ENCODE data around the gene PPM1D. TPM values are rescaled to one million over a fixed set of nuclear protein-coding genes. Genes with fewer than 3 reads are reported as not detected.
"Not testable (repeated sequence)": the region's sequence is repeated elsewhere in the genome, so short reads cannot be mapped to it uniquely, and the experiment has no call there.

The PPM1D gene
- total RNA-seq, 1 experiment from 2014 or later: 9.8 TPM

DNA sequence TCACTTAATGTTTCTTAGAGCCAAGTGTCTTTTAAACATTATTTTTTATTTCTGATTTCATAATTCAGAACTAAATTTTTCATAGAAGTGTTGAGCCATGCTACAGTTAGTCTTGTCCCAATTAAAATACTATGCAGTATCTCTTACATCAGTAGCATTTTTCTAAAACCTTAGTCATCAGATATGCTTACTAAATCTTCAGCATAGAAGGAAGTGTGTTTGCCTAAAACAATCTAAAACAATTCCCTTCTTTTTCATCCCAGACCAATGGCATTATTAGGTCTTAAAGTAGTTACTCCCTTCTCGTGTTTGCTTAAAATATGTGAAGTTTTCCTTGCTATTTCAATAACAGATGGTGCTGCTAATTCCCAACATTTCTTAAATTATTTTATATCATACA lies 64.0 kb downstream of the PPM1D start:
- DNase-seq (ENCODE audit: low read depth): no peak

DNA sequence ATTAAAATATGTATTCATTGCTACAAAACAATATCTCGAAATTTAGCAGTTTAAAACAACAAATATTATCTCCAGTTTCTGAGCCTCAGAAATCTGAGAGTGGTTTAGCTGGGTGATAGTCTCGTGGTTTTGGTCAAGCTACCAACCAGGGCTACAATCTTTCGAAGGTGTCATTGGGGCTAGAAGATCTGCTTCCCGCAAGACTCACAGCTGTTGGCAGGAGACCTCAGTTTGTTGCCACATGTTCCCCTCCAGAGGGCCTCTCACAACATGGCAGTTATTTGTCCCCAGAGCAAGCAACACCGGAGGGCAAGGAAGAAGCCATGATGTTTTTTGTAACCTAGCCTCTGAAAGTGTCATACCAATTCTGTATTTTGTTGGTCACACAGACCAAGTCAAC lies 65.6 kb downstream of the PPM1D start:
- no peak for DNase-seq (ENCODE audit: low read depth)

DNA sequence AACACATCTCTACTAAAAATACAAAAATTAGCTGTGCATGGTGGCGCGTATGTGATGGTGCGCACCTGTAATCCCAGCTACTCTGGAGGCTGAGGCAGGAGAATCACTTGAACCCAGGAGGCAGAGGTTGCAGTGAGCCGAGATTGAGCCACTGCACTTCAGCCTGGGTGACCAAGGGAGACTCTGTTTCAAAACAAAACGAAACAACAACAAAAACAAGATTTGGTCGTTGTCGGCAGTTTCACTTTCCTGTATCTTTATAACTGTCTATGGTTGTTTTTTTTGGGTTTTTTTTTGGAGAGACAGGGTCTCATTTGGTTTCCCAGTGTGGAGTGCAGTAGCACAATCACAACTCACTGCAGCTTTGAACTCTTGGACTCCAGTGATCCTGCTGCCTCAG lies 68.7 kb downstream of the PPM1D start:
- DNase-seq (ENCODE audit: low read depth): not testable (repeated sequence)

DNA sequence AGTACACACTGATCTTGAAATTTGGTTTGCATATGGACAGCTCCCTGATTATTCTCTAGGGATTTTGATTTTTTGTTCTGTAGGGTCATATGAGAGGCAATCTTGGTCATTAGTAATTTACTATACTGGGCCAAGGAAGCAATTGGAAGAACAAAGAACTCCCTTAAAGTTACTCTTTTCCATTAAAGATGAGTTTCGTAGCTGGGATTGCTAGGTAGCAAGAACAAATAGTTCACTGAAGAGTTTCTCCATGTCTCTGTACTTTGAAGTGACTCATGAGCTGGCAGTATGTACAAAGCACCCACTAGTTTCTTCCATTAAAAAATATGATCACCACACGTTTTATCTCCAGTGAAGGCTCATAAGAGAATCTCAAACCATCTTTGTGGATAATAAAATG lies 71.5 kb downstream of the PPM1D start:
- DNase-seq (ENCODE audit: low read depth): peak; percentile 11

DNA sequence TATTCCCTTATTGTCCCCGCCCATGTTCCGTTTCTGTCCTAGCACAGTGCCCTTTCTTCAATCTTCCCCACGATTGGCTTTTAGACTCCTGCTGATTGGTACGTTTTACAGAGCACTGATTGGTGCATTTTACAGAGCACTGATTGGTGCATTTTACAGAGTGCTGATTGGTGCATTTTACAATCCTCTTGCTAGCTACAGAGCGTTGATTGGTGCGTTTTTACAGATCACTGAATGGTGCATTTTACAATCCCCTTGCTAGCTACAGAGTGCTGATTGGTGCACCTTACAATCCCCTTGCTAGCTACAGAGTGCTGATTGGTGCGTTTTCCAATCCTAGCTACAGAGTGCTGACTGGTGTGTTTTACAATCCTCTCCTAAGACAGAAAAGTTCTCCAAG lies 74.6 kb downstream of the PPM1D start:
- DNase-seq (ENCODE audit: low read depth): not testable (repeated sequence)

DNA sequence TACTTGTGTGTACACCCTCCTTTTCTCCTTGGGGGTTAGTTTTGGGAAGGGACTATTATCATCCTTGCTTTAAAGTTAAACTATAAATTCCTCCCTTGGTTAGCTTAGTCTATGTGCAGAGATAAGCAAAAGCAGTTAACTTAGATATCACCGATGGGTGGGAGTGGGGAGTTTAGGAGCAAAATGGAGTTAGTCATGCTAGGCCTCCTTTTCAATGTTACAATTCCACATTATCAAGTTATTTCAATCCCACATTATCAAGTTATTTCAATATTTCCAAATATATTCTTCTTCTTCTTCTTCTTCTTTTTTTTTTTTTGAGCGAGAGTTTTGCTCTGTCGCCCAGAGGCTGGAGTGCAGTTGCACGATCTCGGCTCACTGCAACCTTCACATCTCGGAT lies 76.0 kb downstream of the PPM1D start:
- no peak for DNase-seq (ENCODE audit: low read depth)

DNA sequence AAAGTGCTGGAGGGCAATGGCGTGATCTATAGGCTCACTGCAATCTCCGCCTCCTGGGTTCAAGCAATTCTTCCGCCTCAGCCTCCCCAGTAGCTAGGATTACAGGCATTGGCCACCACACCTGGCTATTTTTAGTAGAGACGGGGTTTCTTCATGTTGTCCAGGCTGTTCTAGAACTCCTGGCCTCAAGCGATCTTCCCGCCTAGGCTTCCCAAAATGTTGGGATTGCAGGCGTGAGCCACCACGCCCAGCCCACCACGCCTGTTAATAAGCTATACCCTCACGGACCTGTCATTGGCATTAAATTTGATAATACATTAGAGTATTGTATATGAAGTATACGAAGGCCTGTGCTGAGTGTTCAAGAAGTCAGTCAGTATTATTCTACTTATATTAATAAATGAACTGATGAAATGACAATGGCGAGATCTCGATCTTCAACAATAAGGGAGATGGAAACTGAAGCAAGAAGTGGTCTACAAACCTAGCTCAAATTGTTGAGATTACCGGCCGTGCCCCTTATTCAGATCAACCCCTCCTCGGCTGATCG lies 76.8 kb downstream of the PPM1D start:
- no peak for DNase-seq (ENCODE audit: low read depth)

DNA sequence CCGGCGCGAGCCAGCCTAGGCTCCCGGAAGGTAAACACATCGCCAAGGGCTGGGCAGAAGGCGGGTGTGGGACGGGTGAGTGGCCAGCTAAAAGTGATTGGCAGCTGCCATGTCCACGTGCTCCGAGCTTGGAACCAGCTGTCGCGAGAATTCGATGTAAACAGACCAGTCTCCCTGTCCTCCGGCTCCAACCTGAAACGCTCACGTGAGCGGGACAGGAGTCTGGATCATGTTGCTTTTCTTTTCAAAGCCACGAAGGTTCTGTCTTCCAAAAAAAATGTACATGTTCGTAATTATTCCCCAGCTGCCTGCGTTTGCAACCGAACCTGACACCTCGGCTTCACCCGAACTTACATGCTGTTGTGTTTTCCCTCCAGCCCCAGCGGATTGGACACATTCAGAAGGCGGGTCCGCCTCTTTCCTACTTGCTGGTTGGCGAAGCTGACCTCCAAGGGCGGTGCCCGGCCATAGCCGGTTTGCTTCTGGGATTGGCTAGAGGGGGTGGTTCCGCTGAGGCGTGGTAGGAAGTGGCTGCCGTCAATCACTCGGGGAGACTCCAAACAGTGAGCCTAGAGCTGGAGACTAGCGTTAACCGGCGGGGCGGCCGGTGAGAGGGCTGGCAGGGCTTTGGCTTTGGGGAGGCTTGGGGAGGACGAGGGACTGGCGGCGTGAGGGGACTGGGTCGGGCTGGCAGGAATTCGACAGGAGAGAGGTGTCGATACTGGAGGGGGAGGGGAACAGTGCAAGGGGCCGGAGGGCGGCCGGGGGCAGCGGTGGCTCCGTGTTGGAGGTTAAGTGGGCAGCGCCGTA lies 77.5 kb downstream of the PPM1D start, which contains the start of gene BCAS3:
Gene BCAS3, plus strand, starts transcription at position 544 of the 810 bp plus-strand sequence.
- peak; percentile 98 for DNase-seq (ENCODE audit: low read depth)

DNA sequence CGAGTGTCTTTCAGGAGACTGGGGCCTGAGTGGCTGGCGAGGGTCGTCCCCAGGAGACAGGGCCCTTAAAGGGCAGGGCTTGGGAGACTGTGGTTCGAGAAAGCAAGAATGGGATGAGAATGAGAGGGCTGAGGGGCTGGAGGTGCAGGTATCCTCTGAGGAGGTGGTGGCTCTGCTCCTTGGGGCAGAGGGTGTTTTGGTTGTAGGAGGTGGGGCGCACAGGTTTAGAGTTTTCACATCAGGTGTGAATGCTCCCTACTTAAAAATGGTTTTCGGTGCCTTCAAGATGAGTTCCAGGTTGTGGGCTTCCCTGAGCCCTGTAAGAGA lies 78.1 kb downstream of the PPM1D start:
- DNase-seq (ENCODE audit: low read depth): no peak

DNA sequence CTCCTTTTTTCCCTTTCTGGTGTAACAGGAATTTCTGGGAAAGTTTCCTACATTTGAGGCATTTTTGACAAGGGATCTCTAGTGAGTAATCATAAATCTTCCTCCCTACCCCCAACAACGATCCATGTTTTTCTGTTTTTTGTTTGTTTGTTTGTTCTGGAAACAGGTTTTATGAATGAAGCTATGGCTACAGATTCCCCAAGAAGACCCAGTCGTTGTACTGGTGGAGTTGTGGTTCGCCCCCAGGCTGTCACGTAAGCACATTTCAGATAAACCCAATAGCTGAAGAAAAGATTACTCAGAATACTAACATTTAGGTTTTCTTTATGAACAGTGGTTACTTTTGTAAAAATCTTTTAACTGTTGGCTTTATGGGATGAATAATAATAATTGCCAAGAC lies 79.3 kb downstream of the PPM1D start:
- DNase-seq (ENCODE audit: low read depth): no peak

DNA sequence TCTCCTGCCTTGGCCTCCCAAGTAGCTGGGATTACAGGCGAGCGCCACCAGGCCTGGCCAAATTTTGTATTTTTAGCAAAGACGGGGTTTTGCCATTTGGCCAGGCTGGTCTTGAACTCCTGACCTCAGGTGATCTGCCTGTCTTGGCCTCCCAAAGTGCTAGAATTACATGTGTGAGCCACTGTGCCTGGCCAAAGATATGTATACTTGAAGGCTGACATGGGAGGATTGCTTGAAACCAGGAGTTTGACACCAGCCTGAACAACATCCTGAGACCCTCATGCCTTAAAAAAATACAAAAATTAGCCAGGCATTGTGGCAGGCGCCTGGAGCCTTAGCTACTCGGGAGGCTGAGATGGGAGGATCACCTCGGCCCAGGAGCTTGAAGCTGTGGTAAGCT lies 80.8 kb downstream of the PPM1D start:
- no peak for DNase-seq (ENCODE audit: low read depth)

DNA sequence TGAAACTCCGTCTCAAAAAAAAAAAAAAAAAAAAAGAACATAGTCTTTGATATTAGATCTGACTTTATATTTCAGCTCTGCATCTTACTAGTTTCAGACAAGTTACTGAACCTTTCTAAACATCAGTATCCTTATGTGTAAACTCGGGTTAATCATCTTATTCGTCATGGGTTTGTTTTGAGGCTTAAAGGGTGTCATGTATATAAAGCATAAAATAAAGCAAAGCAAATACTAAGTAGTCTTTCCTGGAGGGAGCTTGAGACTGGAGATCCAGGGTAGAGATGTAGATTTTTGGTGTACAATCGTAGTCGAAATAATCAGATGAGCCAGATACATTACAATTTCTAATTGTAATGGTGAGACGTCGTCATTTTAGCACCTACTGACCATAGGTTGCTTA lies 85.4 kb downstream of the PPM1D start:
- no peak for DNase-seq (ENCODE audit: low read depth)

DNA sequence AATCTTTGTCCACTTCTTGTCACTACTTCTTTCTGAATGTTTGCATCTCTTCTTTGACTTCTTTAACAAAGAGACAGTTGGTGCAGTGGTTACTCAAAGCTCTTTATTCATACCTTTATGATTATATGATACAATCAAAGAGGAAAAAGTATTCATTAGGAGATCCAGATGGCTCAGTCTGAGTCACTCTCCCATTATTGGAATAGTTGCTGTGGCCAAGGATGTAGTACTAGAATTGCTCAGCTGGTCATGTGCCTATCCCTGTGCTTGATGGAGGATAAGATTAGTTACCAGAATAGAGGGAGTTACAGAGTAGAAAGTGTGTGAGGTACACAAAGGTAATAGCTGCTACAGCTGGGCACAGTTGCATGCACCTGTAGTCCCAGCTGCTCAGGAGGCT lies 96.0 kb downstream of the PPM1D start:
- no peak for DNase-seq (ENCODE audit: low read depth)

DNA sequence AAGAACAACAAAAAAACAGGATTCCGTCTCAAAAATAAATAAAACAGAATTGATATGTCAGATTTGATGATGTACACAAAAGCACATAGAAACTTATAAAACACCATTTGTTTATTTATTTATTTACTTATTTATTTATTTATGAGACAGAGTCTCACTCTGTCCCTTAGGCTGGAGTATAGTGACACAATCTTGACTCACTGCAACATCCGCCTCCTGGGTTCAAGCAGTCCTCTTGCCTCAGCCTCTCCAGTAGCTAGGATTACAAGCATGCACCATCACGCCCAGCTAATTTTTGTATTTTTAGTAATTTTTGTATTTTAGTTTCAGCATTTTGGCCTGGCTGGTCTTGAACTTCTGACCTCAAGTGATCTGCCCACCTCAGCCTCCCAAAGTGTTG lies 99.1 kb downstream of the PPM1D start:
- no peak for DNase-seq (ENCODE audit: low read depth)

DNA sequence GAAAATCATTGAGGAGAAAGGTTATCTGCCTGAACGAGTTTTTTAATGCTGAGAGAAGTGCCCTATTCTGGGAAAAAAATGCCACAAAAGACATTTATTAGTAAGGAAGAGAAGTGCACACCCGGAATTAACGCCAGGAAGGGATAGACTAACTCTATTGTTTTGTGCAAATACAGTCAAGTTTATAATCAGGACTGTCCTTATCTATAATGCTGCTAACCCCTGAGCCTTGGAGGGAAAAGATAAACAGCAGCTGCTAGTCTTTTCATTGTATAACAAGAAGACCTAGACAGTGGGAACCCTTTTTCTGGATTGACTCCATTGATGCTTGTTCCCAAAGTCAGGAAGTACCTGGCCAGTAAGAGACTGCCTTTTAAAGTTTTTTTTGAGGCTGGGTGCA lies 104.2 kb downstream of the PPM1D start:
- DNase-seq (ENCODE audit: low read depth): no peak

DNA sequence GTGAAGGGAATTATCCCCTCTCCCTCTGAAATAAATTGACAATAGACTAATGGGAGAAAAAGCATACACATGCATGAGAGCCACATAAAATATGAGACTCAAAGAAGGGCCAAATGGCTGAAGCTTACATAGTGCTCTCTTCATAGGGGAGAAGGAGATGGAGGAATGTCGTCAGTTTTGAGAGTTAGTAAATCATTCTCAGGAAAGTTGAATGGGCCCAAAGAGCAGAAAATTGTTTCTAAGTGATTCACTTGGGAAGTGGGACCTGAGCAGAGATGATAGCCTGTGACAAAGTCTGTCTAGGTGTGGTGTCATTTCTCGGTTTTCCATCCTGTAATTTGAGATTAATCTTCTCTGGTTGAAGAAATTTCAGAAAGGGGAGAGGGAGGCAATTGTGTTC lies 112.7 kb downstream of the PPM1D start:
- no peak for DNase-seq (ENCODE audit: low read depth)

DNA sequence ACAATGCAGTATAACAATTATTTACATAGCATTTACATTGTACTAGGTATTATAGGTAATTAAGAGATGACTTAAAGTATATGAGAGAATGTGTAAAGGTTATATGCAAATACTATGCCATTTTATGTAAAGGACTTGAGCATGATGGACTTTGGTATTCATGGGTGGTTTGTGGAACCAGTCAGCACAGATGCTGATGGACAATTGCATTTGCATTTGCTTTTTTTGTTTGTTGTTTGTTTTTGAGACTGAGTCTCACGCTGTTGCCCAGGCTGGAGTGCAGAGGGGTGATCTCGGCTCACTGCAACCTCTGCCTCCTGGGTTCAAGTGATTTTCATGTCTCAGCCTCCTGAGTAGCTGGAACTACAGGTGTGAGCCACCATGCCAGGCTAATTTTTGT lies 113.6 kb downstream of the PPM1D start:
- no peak for DNase-seq (ENCODE audit: low read depth)

Other genes starting within 250 kb of the PPM1D start
- 32.8 and 36.2 TPM in 2 replicates for gene USP32, start 208.1 kb upstream of the PPM1D start, total RNA-seq (2014; rRNA removed)
- not detected in 2 replicates for gene CHCT1, start 177.7 kb upstream of the PPM1D start, total RNA-seq (2014; rRNA removed)
- 29.9 and 34.3 TPM in 2 replicates for gene APPBP2, start 74.0 kb upstream of the PPM1D start, total RNA-seq (2014; rRNA removed)
- gene BCAS3, start 77.7 kb downstream of the PPM1D start, total RNA-seq (2014; rRNA removed): 6.9 and 10.8 TPM in 2 replicates

All from LHCN-M2 (cell line).